ENCODE results near the gene FEZF1.

FEZF1 gene

GRCh38 chr7:122269241-122269640, 35.3 kb downstream of the FEZF1 start:
- DNase-seq (ENCODE audit: low read depth in 1 of 2, low spot score in 1 of 2) = no peak

DNA sequence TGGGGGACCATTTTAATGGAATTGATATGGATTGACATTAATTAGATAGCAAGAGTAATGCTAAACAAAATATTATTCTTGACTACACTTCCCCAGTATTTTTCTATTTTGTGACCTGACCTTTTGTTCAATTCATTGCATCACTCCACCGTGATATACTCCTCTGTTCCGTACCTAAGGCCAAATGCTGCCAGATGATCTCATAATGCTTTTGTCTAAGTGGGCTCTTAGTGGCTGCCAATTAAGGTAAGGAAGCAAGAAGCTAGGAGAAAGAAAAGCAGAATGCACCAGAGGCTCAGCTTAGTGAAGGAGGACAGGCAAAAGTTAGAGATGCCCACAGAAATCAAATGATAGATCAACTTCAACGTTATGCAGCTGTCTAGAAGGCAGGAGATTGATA, 36.4 kb downstream of the FEZF1 start:
- no peak for DNase-seq (ENCODE audit: low read depth in 1 of 2, low spot score in 1 of 2)

DNA sequence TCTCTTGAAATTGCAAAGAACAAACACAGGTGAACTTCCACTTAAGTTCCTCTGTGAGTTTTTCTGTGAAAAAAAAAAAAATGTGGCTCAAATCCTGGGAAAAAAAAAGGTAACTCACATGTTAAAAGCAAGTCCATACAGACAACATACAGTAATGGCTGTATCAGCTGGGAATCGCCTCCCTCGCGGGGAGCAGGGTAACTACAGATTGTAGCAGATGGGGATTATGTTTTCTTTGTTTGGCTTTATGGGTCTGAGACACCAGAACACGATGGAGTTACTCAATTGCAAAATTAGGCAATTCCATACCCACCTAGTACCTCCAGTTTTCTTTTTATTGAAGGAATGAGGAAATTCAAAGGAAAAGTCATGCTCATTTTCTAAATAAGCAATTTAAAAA, 42.3 kb downstream of the FEZF1 start:
- DNase-seq (ENCODE audit: low read depth in 1 of 2, low spot score in 1 of 2) = no peak

- DNase-seq (ENCODE audit: low read depth in 1 of 2, low spot score in 1 of 2) = no peak
Measured at GRCh38 chr7:122261442-122261841, 43.1 kb downstream of the FEZF1 start.

GRCh38 chr7:122261016-122261415, 43.5 kb downstream of the FEZF1 start:
- no peak for DNase-seq (ENCODE audit: low read depth in 1 of 2, low spot score in 1 of 2)

GRCh38 chr7:122260336-122260735, 44.2 kb downstream of the FEZF1 start:
- DNase-seq (ENCODE audit: low read depth in 1 of 2, low spot score in 1 of 2) = no peak

- DNase-seq (ENCODE audit: low read depth in 1 of 2, low spot score in 1 of 2) = no peak
Measured at GRCh38 chr7:122258971-122259370, 45.6 kb downstream of the FEZF1 start.

DNA sequence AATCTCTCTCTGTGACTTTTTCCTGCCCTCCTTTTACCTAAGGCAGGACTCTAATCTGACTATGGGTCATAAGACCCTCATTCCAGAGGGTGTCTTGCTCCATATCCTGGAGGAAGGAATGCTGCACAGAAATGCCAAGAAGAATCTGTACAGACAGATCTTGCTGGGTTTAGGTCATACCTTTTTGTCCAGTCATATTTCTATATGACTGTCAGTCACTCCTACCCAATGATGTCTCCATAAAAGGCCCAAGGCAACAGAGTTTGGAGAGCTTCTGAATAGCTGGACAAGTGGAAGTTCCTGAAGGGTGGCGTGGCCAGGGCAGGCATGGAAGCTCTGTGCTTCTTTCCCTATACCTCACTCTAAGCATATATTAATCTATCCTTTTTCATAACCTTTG, 47.5 kb downstream of the FEZF1 start:
- DNase-seq (ENCODE audit: low read depth in 1 of 2, low spot score in 1 of 2) = no peak

GRCh38 chr7:122256046-122256445, 48.5 kb downstream of the FEZF1 start:
- no peak for DNase-seq (ENCODE audit: low read depth in 1 of 2, low spot score in 1 of 2)

DNA sequence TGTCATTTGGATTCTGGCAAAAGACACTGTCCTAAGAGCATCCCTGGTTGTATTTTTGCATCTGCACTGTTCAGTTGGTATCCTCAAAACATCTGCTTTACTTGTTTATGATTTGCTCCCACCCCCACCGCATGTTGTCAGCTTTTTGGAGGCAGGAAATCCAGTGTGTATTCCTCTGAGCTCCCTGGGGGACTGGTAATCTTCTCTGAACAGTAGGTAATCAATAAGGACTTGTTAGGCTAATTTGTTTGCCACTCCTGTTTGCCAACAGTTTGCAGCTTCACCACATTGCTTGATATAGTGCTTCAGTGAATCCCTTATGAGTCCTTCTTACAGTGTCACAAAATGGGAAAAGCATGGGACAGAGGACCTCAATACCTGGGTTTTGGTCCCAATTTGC, 49.1 kb downstream of the FEZF1 start:
- no peak for DNase-seq (ENCODE audit: low read depth in 1 of 2, low spot score in 1 of 2)
